ENCODE measurements around the gene CHPF2.

The CHPF2 gene

GRCh38 chr7:151246851-151247580 is 14.7 kb downstream of the CHPF2 start:
- no peak for DNase-seq

- no peak for DNase-seq
Observed at GRCh38 chr7:151247611-151248345, 15.5 kb downstream of the CHPF2 start.

GRCh38 chr7:151248346-151249033 is 16.2 kb downstream of the CHPF2 start, which contains the start of gene SMARCD3:
SMARCD3 (minus strand) TSS chr7:151248694; CDS start chr7:151248562, 132 bp downstream.
- DNase-seq: peak; percentile 27 to 29

- peak; percentile 37 to 48 for DNase-seq
Observed at GRCh38 chr7:151249034-151249731, 16.9 kb downstream of the CHPF2 start.

- DNase-seq: no peak
Observed at GRCh38 chr7:151249732-151250072, 17.4 kb downstream of the CHPF2 start.

GRCh38 chr7:151250181-151251132 is 18.2 kb downstream of the CHPF2 start:
- DNase-seq: no peak

- no peak for DNase-seq
Observed at GRCh38 chr7:151251328-151251688, 19.0 kb downstream of the CHPF2 start.

- DNase-seq: no peak
Observed at GRCh38 chr7:151251689-151252560, 19.6 kb downstream of the CHPF2 start.

- DNase-seq: no peak
Observed at GRCh38 chr7:151252561-151252835, 20.2 kb downstream of the CHPF2 start.

GRCh38 chr7:151252961-151253711 is 20.9 kb downstream of the CHPF2 start:
- DNase-seq: no peak

- DNase-seq: no peak
Observed at GRCh38 chr7:151254316-151254715, 22.0 kb downstream of the CHPF2 start.

- no peak for DNase-seq
Observed at GRCh38 chr7:151254851-151255250, 22.6 kb downstream of the CHPF2 start.

GRCh38 chr7:151255390-151255789 is 23.1 kb downstream of the CHPF2 start:
- DNase-seq: no peak

GRCh38 chr7:151256410-151257045 is 24.2 kb downstream of the CHPF2 start:
- no peak for DNase-seq

GRCh38 chr7:151257990-151258389 is 25.7 kb downstream of the CHPF2 start:
- DNase-seq: no peak

- no peak for DNase-seq
Observed at GRCh38 chr7:151260471-151260870, 28.2 kb downstream of the CHPF2 start.

- no peak for DNase-seq
Observed at GRCh38 chr7:151260883-151261282, 28.6 kb downstream of the CHPF2 start.

GRCh38 chr7:151261529-151261928 is 29.2 kb downstream of the CHPF2 start:
- no peak for DNase-seq

- no peak for DNase-seq
Observed at GRCh38 chr7:151264615-151265014, 32.3 kb downstream of the CHPF2 start.

GRCh38 chr7:151265351-151265931 is 33.2 kb downstream of the CHPF2 start:
- DNase-seq: no peak

Data from activated CD4-positive, alpha-beta T cell treated with anti-CD3 and anti-CD28 coated beads, Interleukin-2, amount 50 U/mL, for 48 hours (primary cell).